ENCODE data around the gene AKAP1.

Gene AKAP1

GRCh38 chr17:57130708-57131461 is 45.8 kb downstream of the AKAP1 start:
- no peak for DNase-seq (ENCODE audit: low read depth, low spot score)

- DNase-seq (ENCODE audit: low read depth, low spot score), result no peak
Observed at GRCh38 chr17:57132663-57133062, 47.6 kb downstream of the AKAP1 start.

- DNase-seq (ENCODE audit: low read depth, low spot score), result no peak
Observed at GRCh38 chr17:57133486-57133885, 48.4 kb downstream of the AKAP1 start.

GRCh38 chr17:57135026-57135788 is 50.2 kb downstream of the AKAP1 start:
- DNase-seq (ENCODE audit: low read depth, low spot score), result no peak

GRCh38 chr17:57135789-57136291 is 50.8 kb downstream of the AKAP1 start:
- DNase-seq (ENCODE audit: low read depth, low spot score), result no peak

GRCh38 chr17:57136355-57136754 is 51.3 kb downstream of the AKAP1 start:
- no peak for DNase-seq (ENCODE audit: low read depth, low spot score)

GRCh38 chr17:57138030-57138911 is 53.2 kb downstream of the AKAP1 start:
- no peak for DNase-seq (ENCODE audit: low read depth, low spot score)

GRCh38 chr17:57138956-57139576 is 54.0 kb downstream of the AKAP1 start:
- DNase-seq (ENCODE audit: low read depth, low spot score), result no peak

- DNase-seq (ENCODE audit: low read depth, low spot score), result no peak
Observed at GRCh38 chr17:57140316-57140715, 55.3 kb downstream of the AKAP1 start.

- no peak for DNase-seq (ENCODE audit: low read depth, low spot score)
Observed at GRCh38 chr17:57142925-57143324, 57.9 kb downstream of the AKAP1 start.

- no peak for DNase-seq (ENCODE audit: low read depth, low spot score)
Observed at GRCh38 chr17:57143361-57143760, 58.3 kb downstream of the AKAP1 start.

- DNase-seq (ENCODE audit: low read depth, low spot score), result no peak
Observed at GRCh38 chr17:57143919-57144318, 58.9 kb downstream of the AKAP1 start.

- DNase-seq (ENCODE audit: low read depth, low spot score), result no peak
Observed at GRCh38 chr17:57144567-57144966, 59.5 kb downstream of the AKAP1 start.

GRCh38 chr17:57145347-57145746 is 60.3 kb downstream of the AKAP1 start:
- no peak for DNase-seq (ENCODE audit: low read depth, low spot score)

GRCh38 chr17:57146273-57146672 is 61.2 kb downstream of the AKAP1 start:
- no peak for DNase-seq (ENCODE audit: low read depth, low spot score)

GRCh38 chr17:57151798-57152197 is 66.8 kb downstream of the AKAP1 start:
- DNase-seq (ENCODE audit: low read depth, low spot score), result no peak

GRCh38 chr17:57152967-57153528 is 68.0 kb downstream of the AKAP1 start:
- DNase-seq (ENCODE audit: low read depth, low spot score), result no peak

- no peak for DNase-seq (ENCODE audit: low read depth, low spot score)
Observed at GRCh38 chr17:57154921-57155320, 69.9 kb downstream of the AKAP1 start.

GRCh38 chr17:57158325-57158724 is 73.3 kb downstream of the AKAP1 start:
- DNase-seq (ENCODE audit: low read depth, low spot score), result no peak

- DNase-seq (ENCODE audit: low read depth, low spot score), result no peak
Observed at GRCh38 chr17:57158795-57159194, 73.7 kb downstream of the AKAP1 start.

- DNase-seq (ENCODE audit: low read depth, low spot score), result no peak
Observed at GRCh38 chr17:57160624-57161023, 75.6 kb downstream of the AKAP1 start.
